Upper lobe of left lung (tissue), 6 donors: Measurements from ENCODE around the gene TMTC2. TPM values are rescaled to one million over a fixed set of nuclear protein-coding genes. Genes with fewer than 3 reads are reported as not detected.

ENCODE experiments used
- ATAC-seq, 2 donors: fragments of 200-7000 bp; cut with Tn5 transposase; one replicate each; pipeline ENCODE4 v1.9.1; 2022; ENCODE audit warnings: mild to moderate bottlenecking in 2 of 2, moderate library complexity in 2 of 2; ENCODE audit not compliant: low FRiP score in 2 of 2
- DNase-seq, 2 donors: peaks; one replicate each; pipeline ENCODE4 v3.0.0-alpha.2; 2019 to 2020
- H3K27ac ChIP-seq, 4 donors: fragments of 200-600 bp; sonication (generic); one replicate each; pipeline ENCODE4 v1.5.1; 2016 to 2019
- H3K27me3 ChIP-seq, 4 donors: fragments of 200-600 bp; sonication (generic); one replicate each; pipeline ENCODE4 v1.5.1; 2017 to 2019
- H3K36me3 ChIP-seq, 4 donors: fragments of 200-600 bp; sonication (generic); one replicate each; pipeline ENCODE4 v1.5.1; 2016 to 2019
- H3K4me1 ChIP-seq, 4 donors: fragments of 200-600 bp; sonication (generic); one replicate each; pipeline ENCODE4 v1.5.1; 2018 to 2019
- H3K4me3 ChIP-seq, 4 donors: fragments of 200-600 bp; sonication (generic); one replicate each; pipeline ENCODE4 v1.5.1; 2017 to 2019; ENCODE audit warnings: mild to moderate bottlenecking in 2 of 4, moderate library complexity in 1 of 4
- H3K9me3 ChIP-seq, 4 donors: fragments of 200-600 bp; sonication (generic); one replicate each; pipeline ENCODE4 v1.5.1; 2018 to 2019
- EP300 ChIP-seq, 4 donors: sonication (generic); formaldehyde crosslinking; IDR thresholded peaks; one replicate each; pipeline ENCODE4 v1.5.1; 2017; ENCODE audit warnings: antibody characterized with exemption in 4 of 4, control low read depth in 2 of 4
- POLR2A ChIP-seq, 4 donors: fragments of 450-650 bp; IDR thresholded peaks; one replicate each; pipeline ENCODE4 v1.5.1; 2016 to 2017; ENCODE audit warnings: antibody characterized with exemption in 4 of 4, mild to moderate bottlenecking in 2 of 4
- POLR2AphosphoS5 ChIP-seq, 2 donors: sonication (generic); formaldehyde crosslinking; IDR thresholded peaks; one replicate each; pipeline ENCODE4 v1.5.1; 2017; ENCODE audit warnings: antibody characterized with exemption in 2 of 2
- WGBS, 2 donors: methylation state at CpG; one replicate each; pipeline ENCODE4 v1.1.5; 2017 to 2018; 5-methylcytosine and 5-hydroxymethylcytosine counted together
- total RNA-seq, 6 donors: library from RNA; depleted of rRNA in 4 of 6; stranded (reverse); fragments of >200 nt in 4 of 6; gene quantifications; one replicate each; pipeline versions ENCODE4 v1.1.0 to v1.2.1, GENCODE V29; 2016 to 2021
- TF ChIP-seq, protein P1 (sequence below), 6 experiments: fragments of 450-650 bp in 4 of 6; fragments of 200-600 bp in 2 of 6; sonication (generic) in 2 of 6; IDR thresholded peaks; one replicate each; pipeline ENCODE4 v1.5.1; 2016 to 2019; ENCODE audit warnings: antibody characterized with exemption in 6 of 6
- donor health status: DM: no; HTN: no; CAD: no; lungs with moderate emphysema.
- donor health status: DM: no; HTN: yes; CAD: no; lungs with severe emphysema.

TMTC2 gene
- total RNA-seq, 6 donors from 2014 or later: 21.2 to 37.7 (median 26.8) TPM

DNA sequence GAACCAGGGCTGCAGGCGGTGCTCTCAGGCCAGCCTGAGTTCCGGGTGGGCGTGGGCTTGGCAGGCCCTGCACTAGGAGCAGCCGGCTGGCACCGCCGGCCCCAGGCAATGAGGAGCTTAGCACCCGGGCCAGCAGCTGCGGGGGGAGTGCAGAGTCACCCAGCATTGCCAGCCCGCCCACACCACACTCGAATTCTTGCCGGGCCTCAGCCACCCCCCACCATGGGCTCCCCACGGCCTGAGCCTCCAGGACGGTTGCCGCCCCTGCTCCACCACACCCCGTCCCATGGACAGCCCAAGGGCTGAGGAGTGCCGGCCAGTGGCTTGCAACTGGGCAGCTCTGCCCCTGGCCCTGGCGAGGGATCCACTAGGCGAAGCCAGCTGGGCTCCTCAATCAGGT, 453.4 kb downstream of the TMTC2 start:
- TF ChIP-seq, protein P1, sequence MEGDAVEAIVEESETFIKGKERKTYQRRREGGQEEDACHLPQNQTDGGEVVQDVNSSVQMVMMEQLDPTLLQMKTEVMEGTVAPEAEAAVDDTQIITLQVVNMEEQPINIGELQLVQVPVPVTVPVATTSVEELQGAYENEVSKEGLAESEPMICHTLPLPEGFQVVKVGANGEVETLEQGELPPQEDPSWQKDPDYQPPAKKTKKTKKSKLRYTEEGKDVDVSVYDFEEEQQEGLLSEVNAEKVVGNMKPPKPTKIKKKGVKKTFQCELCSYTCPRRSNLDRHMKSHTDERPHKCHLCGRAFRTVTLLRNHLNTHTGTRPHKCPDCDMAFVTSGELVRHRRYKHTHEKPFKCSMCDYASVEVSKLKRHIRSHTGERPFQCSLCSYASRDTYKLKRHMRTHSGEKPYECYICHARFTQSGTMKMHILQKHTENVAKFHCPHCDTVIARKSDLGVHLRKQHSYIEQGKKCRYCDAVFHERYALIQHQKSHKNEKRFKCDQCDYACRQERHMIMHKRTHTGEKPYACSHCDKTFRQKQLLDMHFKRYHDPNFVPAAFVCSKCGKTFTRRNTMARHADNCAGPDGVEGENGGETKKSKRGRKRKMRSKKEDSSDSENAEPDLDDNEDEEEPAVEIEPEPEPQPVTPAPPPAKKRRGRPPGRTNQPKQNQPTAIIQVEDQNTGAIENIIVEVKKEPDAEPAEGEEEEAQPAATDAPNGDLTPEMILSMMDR (IDR thresholded peaks at IDR 0.05): no peak
- no peak for TF ChIP-seq POLR2A (IDR thresholded peaks at IDR 0.05)
- TF ChIP-seq POLR2AphosphoS5 (IDR thresholded peaks at IDR 0.05): no peak
- no peak for TF ChIP-seq EP300 (IDR thresholded peaks at IDR 0.05)

DNA sequence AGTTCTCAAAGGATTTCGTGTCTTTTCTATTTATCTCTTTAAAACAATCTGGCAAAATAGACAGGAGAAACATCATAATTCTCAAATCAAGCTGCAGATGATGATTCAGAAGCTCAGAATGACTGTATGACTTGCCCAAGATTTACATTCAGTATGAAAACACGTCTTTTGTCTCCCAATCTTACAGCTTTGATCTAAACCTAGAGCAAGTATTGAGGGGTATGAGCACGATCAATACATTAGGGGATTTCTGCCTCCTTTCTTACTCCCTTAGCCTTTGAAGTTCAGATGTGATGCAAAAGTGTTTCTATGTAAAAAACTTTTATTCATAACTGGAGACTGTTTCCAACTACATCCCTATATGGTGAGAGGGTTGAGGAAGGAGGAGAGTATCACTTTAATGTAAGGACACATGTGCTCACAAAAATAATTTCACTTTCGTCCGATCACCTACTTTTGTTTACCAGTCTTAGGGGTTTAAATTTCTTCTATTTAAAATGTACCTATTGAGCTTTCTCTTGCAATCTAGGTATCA, 454.8 kb downstream of the TMTC2 start:
- Histone ChIP-seq H3K4me1 (no peaks in the 10 kb centered on the region), H3K4me3 (no peak overlapping the region), H3K27ac (no peak overlapping the region), H3K36me3 (no peaks in the 10 kb centered on the region), H3K9me3 (peaks cover 0 to 6% (median 2%) of the 10 kb centered on the region in 4 donors), H3K27me3 (no peaks in the 10 kb centered on the region)
- no peak for ATAC-seq
- TF ChIP-seq POLR2A (IDR thresholded peaks at IDR 0.05): no peak
- no peak for TF ChIP-seq POLR2AphosphoS5 (IDR thresholded peaks at IDR 0.05)
- TF ChIP-seq, protein P1 (IDR thresholded peaks at IDR 0.05): no peak
- TF ChIP-seq EP300 (IDR thresholded peaks at IDR 0.05): no peak
- WGBS, 2 donors: 87% methylated on average over 5 of the region's 5 CpGs
- DNase-seq: no peak

More for the DNA sequence above, 453.4 kb downstream of the TMTC2 start:
- no peaks in the 10 kb centered on the region for H3K27me3 ChIP-seq
- DNase-seq (peak in 1 of 2 donors; percentile 78), ATAC-seq (peak in 1 of 2 donors; percentile 53)
- H3K9me3 ChIP-seq: peaks cover 0 to 6% (median 2%) of the 10 kb centered on the region in 4 donors
- H3K4me3 ChIP-seq: no peak overlapping the region
- no peak overlapping the region for H3K27ac ChIP-seq
- WGBS, 2 donors: 96 to 98% methylated on average over 8 to 18 of the region's 18 CpGs
- H3K4me1 ChIP-seq: no peaks in the 10 kb centered on the region
- no peaks in the 10 kb centered on the region for H3K36me3 ChIP-seq

DNA sequence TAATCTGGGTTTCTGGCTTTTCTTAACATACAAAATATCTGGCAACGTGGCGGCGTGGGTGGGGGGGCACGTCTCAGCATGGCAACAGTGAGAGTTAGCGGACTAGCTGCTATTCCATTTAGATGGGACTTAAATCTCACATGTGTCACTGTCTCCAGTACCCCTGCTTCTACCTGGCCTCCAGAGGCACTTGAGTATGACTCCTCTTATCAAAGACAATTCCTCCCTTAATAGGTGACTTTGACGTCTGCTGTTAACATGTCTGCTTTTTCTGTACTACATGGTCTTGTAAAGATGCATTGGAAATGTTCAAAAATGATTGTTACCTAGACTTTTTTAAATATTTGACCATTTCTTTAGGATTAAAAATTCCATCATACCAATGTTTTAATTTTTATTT, 456.2 kb downstream of the TMTC2 start:
- 90 to 92% methylated on average over 6 of the region's 6 CpGs for WGBS, 2 donors

DNA sequence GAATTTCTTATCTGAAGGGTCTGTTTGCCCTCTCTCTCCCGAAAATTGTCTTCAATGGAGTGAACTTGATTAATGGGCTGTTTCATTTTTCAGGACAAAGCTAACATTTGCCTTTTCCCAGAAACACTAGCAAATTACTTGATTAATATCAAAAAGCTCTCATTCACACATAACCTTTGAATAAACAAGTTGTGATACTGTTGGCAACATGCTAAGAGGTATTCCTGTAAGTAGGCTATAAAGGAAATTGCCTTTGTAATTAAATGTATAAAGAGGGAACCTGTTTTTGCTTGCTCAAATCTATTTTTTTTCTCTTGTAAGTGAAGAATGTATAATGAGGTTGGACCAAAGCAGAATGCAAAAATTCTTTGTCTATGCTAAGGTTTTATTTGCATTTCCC, 457.2 kb downstream of the TMTC2 start:
- DNase-seq: no peak
- no peaks in the 10 kb centered on the region for H3K27me3 ChIP-seq
- H3K36me3 ChIP-seq: no peaks in the 10 kb centered on the region
- peaks cover 0 to 6% (median 2%) of the 10 kb centered on the region in 4 donors for H3K9me3 ChIP-seq
- no peak overlapping the region for H3K27ac ChIP-seq
- ATAC-seq: no peak
- TF ChIP-seq POLR2AphosphoS5 (IDR thresholded peaks at IDR 0.05) (no peak), POLR2A (IDR thresholded peaks at IDR 0.05) (no peak), EP300 (IDR thresholded peaks at IDR 0.05) (no peak)
- TF ChIP-seq, protein P1 (IDR thresholded peaks at IDR 0.05): no peak
- no peaks in the 10 kb centered on the region for H3K4me1 ChIP-seq
- no peak overlapping the region for H3K4me3 ChIP-seq
- 46 to 50% methylated on average over 1 of the region's 1 CpG for WGBS, 2 donors

More for the DNA sequence above, 456.2 kb downstream of the TMTC2 start:
- H3K36me3 ChIP-seq: no peaks in the 10 kb centered on the region
- H3K9me3 ChIP-seq: peaks cover 0 to 6% (median 2%) of the 10 kb centered on the region in 4 donors
- no peak overlapping the region for H3K4me3 ChIP-seq
- H3K4me1 ChIP-seq: no peaks in the 10 kb centered on the region
- no peak overlapping the region for H3K27ac ChIP-seq
- ATAC-seq (no peak), DNase-seq (no peak)
- TF ChIP-seq, protein P1 (IDR thresholded peaks at IDR 0.05): no peak
- TF ChIP-seq POLR2AphosphoS5 (IDR thresholded peaks at IDR 0.05) (no peak), POLR2A (IDR thresholded peaks at IDR 0.05) (no peak), EP300 (IDR thresholded peaks at IDR 0.05) (no peak)
- no peaks in the 10 kb centered on the region for H3K27me3 ChIP-seq

DNA sequence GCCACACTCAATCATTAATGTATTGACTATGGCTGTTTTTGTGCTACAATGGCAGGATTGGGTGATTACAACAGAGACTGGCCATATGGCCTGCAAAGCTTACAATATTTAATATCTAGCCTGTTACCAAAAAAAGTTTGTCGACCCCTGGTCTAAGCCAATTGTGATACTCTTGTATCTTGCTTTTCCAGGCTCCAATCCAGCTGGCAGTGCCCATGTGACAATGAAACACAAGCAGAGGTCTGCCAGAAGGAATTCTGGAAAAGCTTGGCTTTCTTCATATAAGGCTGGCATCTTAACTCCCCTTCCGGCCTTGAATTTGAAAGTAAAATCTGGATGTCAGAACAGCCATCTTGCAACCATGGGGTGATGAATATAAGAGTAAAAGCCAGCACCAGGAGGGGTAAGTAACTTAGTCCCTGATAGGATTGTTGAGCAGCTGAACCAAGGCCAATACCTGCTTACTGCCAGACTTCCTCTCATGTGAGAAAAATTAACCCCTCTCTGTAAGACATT, 458.7 kb downstream of the TMTC2 start:
- Histone ChIP-seq H3K4me1 (no peaks in the 10 kb centered on the region), H3K27me3 (no peaks in the 10 kb centered on the region), H3K9me3 (no peaks in the 10 kb centered on the region), H3K27ac (no peak overlapping the region), H3K36me3 (no peaks in the 10 kb centered on the region), H3K4me3 (no peak overlapping the region)
- no peak for ATAC-seq
- TF ChIP-seq EP300 (IDR thresholded peaks at IDR 0.05) (no peak), POLR2AphosphoS5 (IDR thresholded peaks at IDR 0.05) (no peak), POLR2A (IDR thresholded peaks at IDR 0.05) (no peak)
- TF ChIP-seq, protein P1 (IDR thresholded peaks at IDR 0.05): no peak
- no peak for DNase-seq
- 86 to 90% methylated on average over 2 of the region's 2 CpGs for WGBS, 2 donors
